ENCODE results near the gene CRKL.

CRKL gene

GRCh38 chr22:20983081-20983771 lies 66.0 kb downstream of the CRKL start:
- no peak for DNase-seq

DNA sequence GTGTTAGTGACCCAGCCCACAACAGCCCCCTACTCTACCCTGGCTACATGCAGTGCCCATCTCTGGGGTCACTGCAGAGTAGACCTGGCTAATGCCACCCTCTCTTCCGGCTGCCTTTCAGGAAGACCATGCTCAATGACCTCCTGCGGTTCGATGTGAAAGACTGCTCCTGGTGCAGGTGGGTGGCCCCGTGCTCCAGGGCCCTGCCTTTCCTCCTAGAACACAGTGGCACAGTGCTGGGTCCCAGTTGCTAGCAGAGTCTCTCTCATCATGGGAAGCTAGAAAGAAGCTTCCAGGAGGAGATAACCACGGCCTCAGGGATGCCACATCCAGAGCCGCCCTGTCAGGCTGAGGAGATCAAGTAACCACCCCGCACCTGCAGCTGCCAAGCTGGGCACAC lies 68.5 kb downstream of the CRKL start:
- DNase-seq, result no peak

- no peak for DNase-seq
Measured at GRCh38 chr22:20986365-20986764, 69.2 kb downstream of the CRKL start.

- no peak for DNase-seq
Measured at GRCh38 chr22:20987375-20987774, 70.2 kb downstream of the CRKL start.

DNA sequence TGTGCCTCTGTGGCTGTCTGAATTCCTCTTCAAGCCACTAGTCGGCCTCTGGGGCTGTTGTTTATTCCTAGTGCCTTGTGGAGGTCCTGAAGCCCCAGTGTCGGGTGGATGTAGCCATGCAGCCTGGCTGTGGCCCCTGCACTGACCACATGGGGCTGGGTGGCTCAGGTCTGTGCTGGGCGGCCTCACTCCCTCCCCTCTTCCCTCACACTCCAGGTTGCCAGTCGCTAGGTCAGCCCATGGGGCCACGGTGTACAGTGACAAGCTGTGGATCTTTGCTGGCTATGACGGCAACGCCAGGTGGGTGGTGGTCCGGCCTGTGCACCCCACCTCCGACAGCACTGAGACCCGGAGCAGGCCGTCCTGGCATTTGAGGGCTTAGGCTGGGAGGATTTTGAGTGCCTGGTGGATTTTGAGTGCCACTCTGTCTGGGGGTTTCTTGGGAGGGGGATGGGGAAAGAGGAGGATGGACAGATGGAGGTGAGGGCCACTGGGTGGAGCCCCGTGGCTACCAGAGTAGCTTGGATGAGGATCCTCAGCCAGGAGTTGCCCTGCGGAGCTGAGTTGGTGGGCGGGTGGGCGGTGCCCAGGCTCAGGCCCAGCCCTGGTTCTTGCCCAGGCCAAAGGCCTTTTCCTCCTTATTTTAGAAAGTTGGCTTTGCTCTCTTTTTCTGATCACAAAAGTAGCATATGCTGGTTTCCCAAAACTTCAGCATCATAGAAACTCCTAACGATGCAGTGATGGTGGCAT lies 71.5 kb downstream of the CRKL start:
- no peak for DNase-seq

DNA sequence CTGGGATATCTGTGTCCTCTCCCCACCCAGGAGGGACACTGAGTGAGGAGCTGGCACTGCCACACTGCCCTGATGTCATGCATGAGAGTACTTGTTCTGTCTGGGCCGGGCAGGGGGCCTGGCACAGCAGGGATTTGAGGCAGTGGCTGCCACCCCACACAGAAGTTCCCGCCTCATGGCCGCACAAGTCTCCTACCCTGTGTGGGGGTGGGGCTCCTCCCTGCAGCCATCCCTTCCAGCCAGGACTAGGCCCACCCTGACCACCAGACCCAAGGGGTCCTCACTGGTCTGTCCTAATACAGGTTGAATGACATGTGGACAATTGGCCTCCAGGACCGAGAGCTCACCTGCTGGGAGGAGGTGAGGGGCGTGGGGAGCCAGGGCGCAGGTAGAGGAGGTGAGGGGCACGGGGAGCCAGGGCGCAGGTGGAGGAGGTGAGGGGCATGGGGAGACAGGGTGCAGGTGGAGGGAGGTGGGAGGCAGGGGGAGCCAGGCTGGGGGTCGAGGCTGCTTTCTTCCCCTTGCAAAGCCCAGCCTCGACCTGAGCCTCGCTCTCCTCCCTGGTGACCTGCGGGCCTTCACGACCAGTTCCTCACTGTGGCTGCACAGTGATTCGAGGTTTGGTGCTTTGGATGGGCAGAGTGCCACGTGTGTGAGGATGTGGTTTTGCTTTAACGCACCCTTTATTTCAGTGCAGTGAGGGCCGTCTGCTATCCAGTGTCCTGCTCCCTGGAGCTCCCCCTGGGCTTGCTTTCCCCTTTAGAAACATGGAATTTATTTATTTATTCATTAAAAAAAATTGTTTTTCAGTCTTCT lies 72.3 kb downstream of the CRKL start:
- DNase-seq, result no peak

DNA sequence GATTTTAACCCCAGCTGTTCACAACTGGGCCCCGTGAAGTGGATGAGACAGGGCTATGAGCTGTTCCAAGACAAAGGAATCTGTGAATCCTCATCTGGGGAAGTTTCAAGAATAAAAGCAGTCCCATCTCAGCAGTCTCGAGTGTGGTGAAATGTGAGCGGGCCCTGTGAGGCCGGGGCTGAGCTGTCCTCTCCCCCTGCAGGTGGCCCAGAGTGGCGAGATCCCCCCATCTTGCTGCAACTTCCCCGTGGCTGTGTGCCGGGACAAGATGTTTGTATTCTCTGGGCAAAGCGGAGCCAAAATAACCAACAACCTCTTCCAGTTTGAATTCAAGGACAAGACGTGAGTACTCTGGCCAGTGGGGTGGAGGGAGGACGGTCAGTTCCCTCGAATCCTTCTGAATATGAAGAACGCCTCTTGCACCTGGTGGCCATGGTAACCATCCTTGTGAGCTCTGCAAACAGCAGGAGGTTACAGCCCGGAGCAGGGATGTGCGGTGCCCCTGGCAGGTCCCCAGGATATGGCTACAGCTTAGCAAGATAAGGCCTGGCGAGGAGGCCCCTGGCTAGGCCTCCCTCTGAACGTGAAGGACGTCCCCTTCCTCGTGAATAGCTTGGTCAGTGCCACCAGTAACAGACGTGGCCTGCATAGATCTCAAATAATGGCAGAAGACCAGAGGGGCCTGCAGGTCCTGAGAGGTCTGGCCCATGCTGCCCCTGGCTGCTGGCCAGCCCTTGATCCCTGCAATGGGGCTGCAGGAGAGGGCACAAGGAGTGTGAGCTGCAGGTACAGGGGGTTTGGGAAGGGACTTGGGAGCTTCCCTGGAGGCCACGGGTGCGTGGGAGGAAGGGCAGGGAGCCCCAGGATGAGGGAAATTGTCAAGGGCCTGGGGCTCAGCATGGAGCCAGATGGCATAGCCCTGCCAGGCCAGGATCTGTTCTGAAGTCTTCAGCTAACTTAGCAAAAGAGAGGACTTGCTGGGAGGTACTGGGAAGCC lies 73.3 kb downstream of the CRKL start:
- DNase-seq, result no peak

GRCh38 chr22:20991252-20992055 lies 74.2 kb downstream of the CRKL start:
- no peak for DNase-seq

DNA sequence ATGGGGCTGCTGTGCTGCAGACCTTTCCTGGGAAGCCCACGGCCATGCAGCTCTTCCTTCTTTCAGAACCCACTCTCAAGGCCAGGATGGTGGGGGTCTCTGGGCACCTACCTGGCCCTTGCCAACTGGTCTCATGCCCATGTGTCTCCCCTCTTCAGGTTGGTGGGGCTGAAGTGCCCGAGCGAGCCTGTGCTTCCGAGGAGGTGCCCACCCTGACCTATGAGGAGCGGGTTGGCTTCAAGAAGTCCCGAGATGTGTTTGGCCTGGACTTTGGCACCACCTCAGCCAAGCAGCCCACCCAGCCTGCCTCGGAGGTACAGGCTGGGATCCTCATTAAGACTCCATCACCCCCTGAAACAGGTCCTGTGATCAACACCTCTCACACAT lies 74.8 kb downstream of the CRKL start:
- no peak for DNase-seq

- no peak for DNase-seq
Measured at GRCh38 chr22:20992456-20993303, 75.5 kb downstream of the CRKL start.

GRCh38 chr22:20993304-20994127 lies 76.3 kb downstream of the CRKL start:
- no peak for DNase-seq

- DNase-seq, result no peak
Measured at GRCh38 chr22:20994128-20994901, 77.1 kb downstream of the CRKL start.

DNA sequence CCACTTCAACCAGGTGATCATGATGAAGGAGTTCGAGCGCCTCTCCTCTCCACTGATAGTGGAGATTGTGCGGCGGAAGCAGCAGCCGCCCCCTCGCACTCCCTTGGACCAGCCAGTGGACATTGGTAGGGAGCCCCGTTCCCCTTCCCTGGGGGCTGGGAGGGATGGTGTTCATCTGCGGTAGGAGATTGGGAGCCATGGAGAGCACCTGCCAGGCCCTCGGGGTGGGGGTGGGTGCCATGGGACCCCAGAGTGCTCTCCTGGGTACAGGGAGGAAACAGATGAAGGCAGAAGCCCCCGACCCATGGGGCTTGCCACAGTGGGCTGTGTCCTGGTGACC lies 77.7 kb downstream of the CRKL start:
- no peak for DNase-seq

DNA sequence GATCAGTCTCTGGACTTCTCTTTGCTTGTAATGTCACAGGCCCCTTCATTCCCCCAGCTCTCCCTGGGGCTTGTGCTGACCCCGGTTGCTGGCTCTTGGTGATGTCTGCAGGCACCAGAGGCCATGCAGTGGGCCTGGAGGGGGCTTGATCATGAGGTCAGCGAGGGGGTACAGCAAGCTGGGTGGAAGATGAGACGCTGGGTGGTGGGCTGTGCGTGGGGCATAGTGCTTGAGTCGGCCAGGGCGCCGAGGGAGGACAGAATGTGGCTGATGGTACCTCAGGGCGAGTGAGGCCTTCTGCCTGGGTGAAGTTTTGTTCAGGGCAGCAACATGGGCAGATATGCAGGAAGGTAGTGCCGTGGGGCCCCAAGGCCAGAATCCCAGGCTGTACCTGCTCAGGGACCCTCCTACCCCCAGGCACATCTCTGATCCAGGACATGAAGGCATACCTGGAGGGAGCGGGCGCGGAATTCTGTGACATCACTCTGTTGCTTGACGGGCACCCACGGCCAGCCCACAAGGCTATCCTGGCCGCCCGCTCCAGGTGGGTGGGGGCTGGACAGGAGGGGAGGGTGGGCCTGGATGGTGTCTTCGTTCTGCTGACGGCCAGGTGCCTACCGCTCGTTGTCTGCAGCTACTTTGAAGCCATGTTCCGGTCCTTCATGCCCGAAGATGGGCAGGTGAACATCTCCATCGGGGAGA lies 78.3 kb downstream of the CRKL start:
- DNase-seq, result no peak

- DNase-seq, result no peak
Measured at GRCh38 chr22:20996031-20996410, 78.8 kb downstream of the CRKL start.

DNA sequence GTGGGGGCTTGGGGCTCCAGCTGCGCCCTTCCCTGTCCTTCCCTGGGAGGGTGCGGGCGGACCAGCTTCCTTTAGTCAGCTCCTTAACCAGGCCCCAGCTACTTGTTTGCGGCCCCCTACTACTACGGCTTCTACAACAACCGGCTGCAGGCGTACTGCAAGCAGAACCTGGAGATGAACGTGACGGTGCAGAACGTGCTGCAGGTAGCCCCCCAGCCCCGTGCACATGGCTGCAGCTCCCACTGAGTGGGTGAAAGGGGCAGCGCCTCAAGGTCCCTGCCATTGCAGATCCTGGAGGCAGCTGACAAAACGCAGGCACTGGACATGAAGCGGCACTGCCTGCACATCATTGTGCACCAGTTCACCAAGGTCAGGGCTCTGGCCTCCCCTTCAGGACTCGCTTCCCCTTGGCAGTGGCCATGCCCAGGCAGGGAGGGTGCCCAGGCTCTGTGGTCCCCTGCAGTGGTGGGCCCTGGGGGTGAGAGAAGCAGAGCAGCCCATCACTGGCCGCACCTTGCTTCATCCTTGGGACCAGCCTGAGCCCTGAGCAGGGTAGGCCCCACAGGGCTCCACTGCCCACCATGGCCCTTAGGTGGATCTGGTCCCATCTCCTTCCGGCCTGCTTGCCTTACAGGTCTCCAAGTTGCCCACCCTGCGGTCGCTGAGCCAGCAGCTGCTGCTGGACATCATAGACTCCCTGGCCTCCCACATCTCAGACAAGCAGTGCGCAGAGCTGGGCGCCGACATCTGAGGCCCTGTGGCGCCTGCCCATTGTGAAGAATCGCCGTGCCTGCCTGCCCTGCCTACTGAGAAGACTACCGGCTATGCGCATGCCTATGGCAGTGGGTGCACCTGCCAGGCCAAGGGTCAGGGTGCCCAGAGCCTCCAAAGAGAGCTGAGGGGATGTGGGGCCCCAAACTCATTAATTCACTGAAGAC lies 79.7 kb downstream of the CRKL start:
- DNase-seq, result no peak

Data from CD4-positive, alpha-beta T cell treated with Interleukin-1 beta for 1 hour (primary cell).